GM23338 (cell line): ENCODE measurements around the gene SPIRE1. TPM values are rescaled to one million over a fixed set of nuclear protein-coding genes. Genes with fewer than 3 reads are reported as not detected.

Experiments
- ATAC-seq: fragments of 200-7000 bp; cut with Tn5 transposase; 3 replicates; pipeline ENCODE4 v1.9.1; 2020
- DNase-seq: peaks from one replicate; pipeline ENCODE4 v3.0.0-alpha.2; 2015; ENCODE audit warnings: low spot score
- H2AFZ ChIP-seq: fragments of 200-600 bp; sonication (generic); 2 replicates; pipeline ENCODE4 v1.8.0; 2016; ENCODE audit warnings: antibody characterized with exemption, mild to moderate bottlenecking, moderate library complexity
- H3F3A ChIP-seq: fragments of 200-600 bp; sonication (generic); replicated peaks from 2 replicates; pipeline ENCODE4 v1.8.0; 2017; ENCODE audit warnings: antibody characterized with exemption, mixed run types, low read depth
- H3K27ac ChIP-seq: fragments of 200-600 bp; sonication (generic); 2 replicates; pipeline ENCODE4 v1.6.1; 2016; ENCODE audit warnings: low read depth
- H3K27me3 ChIP-seq: fragments of 200-600 bp; sonication (generic); 2 replicates; pipeline ENCODE4 v1.8.0; 2016; ENCODE audit warnings: mild to moderate bottlenecking, mixed run types, moderate library complexity; ENCODE audit not compliant: insufficient read depth
- H3K36me3 ChIP-seq: fragments of 200-600 bp; sonication (generic); 2 replicates; pipeline ENCODE4 v1.8.0; 2016; ENCODE audit warnings: mild to moderate bottlenecking; ENCODE audit not compliant: insufficient read depth
- H3K4me1 ChIP-seq: fragments of 200-600 bp; sonication (generic); 2 replicates; pipeline ENCODE4 v1.8.0; 2016; ENCODE audit warnings: mild to moderate bottlenecking, moderate library complexity; ENCODE audit not compliant: insufficient read depth
- H3K4me2 ChIP-seq: fragments of 200-600 bp; sonication (generic); 2 replicates; pipeline ENCODE4 v1.7.1; 2017; ENCODE audit warnings: mixed run types
- H3K4me3 ChIP-seq: fragments of 200-600 bp; sonication (generic); 2 replicates; pipeline ENCODE4 v1.6.1; 2016; ENCODE audit warnings: mixed run types
- H3K79me2 ChIP-seq: fragments of 200-600 bp; sonication (generic); replicated peaks from 2 replicates; pipeline ENCODE4 v1.8.0; 2017; ENCODE audit warnings: mild to moderate bottlenecking; ENCODE audit not compliant: insufficient read depth
- H3K9me2 ChIP-seq: fragments of 200-600 bp; sonication (generic); 2 replicates; pipeline ENCODE4 v1.8.0; 2017; ENCODE audit not compliant: insufficient read depth
- H4K20me1 ChIP-seq: fragments of 200-600 bp; sonication (generic); replicated peaks from 2 replicates; pipeline ENCODE4 v1.8.0; 2017; ENCODE audit warnings: mild to moderate bottlenecking; ENCODE audit not compliant: insufficient read depth
- H3K27ac Mint-ChIP-seq: 2 replicates; pipeline ENCODE4 v1.8.0; 2020; ENCODE audit warnings: inconsistent platforms, mild to moderate bottlenecking, moderate library complexity, mixed read lengths
- H3K27me3 Mint-ChIP-seq: 3 replicates; pipeline ENCODE4 v1.8.0; 2022; ENCODE audit warnings: low read depth, mild to moderate bottlenecking, moderate library complexity, mixed read lengths, inconsistent platforms; ENCODE audit not compliant: insufficient read depth, poor library complexity
- H3K36me3 Mint-ChIP-seq: 3 replicates; pipeline ENCODE4 v1.8.0; 2021; ENCODE audit warnings: low read depth, mild to moderate bottlenecking, inconsistent platforms, moderate library complexity, mixed read lengths
- H3K4me1 Mint-ChIP-seq: 3 replicates; pipeline ENCODE4 v1.8.0; 2020; ENCODE audit warnings: mild to moderate bottlenecking, inconsistent platforms, mixed read lengths
- H3K4me3 Mint-ChIP-seq: 3 replicates; pipeline ENCODE4 v1.8.0; 2021; ENCODE audit warnings: moderate library complexity, mild to moderate bottlenecking, inconsistent platforms, mixed read lengths
- H3K9me3 Mint-ChIP-seq: 3 replicates; pipeline ENCODE4 v1.8.0; 2020; ENCODE audit warnings: moderate library complexity, mild to moderate bottlenecking, inconsistent platforms, mixed read lengths
- CREB1 ChIP-seq: fragments of 250-450 bp; sonication (Bioruptor Pico); IDR thresholded peaks from 2 replicates; pipeline ENCODE4 v1.5.0; 2020; ENCODE audit warnings: low read depth, mild to moderate bottlenecking, moderate library complexity
- EZH2 ChIP-seq: fragments of 200-600 bp; sonication (generic); IDR thresholded peaks from one replicate; pipeline ENCODE4 v1.8.0; 2017; ENCODE audit warnings: antibody characterized with exemption, mild to moderate bottlenecking, low read depth; ENCODE audit not compliant: unreplicated experiment
- EZH2phosphoT487 ChIP-seq: fragments of 200-600 bp; sonication (generic); IDR thresholded peaks from one replicate; pipeline ENCODE4 v1.8.1; 2018; ENCODE audit warnings: antibody characterized with exemption; ENCODE audit not compliant: unreplicated experiment
- JUNB ChIP-seq: IDR thresholded peaks from one replicate; pipeline ENCODE4 v1.6.1; 2016; ENCODE audit warnings: antibody characterized with exemption; ENCODE audit not compliant: unreplicated experiment
- NANOG ChIP-seq: IDR thresholded peaks from 2 replicates; pipeline ENCODE4 v1.6.1; 2016; ENCODE audit warnings: antibody characterized with exemption, borderline replicate concordance
- POLR2AphosphoS5 ChIP-seq: IDR thresholded peaks from 2 replicates; pipeline ENCODE4 v1.6.1; 2016; ENCODE audit warnings: antibody characterized with exemption, low read depth
- REST ChIP-seq: IDR thresholded peaks from one replicate; pipeline ENCODE4 v1.6.1; 2018; ENCODE audit warnings: antibody characterized with exemption; ENCODE audit not compliant: unreplicated experiment
- STAT1 ChIP-seq: IDR thresholded peaks from one replicate; pipeline ENCODE4 v1.6.1; 2016; ENCODE audit warnings: antibody characterized with exemption; ENCODE audit not compliant: unreplicated experiment
- ZNF114 ChIP-seq: fragments of 250-450 bp; sonication (Bioruptor Pico); IDR thresholded peaks from 2 replicates; pipeline ENCODE4 v1.5.0; 2020; ENCODE audit warnings: mild to moderate bottlenecking, moderate library complexity
- ZNF331 ChIP-seq: fragments of 250-450 bp; sonication (Bioruptor Pico); IDR thresholded peaks from 2 replicates; pipeline ENCODE4 v1.5.0; 2020; ENCODE audit warnings: low read depth, mild to moderate bottlenecking, moderate library complexity
- ZNF462 ChIP-seq: fragments of 250-450 bp; sonication (Bioruptor Pico); IDR thresholded peaks from 2 replicates; pipeline ENCODE4 v1.5.0; 2020; ENCODE audit warnings: mild to moderate bottlenecking, moderate library complexity
- polyA plus RNA-seq: library from polyadenylated mRNA; unstranded; fragments of >200 nt; fragmentation: Nextera tagmentation; extraction: Ambion mirVana; gene quantifications from 2 replicates; pipeline ENCODE4 v1.2.1, GENCODE V29; 2016
- total RNA-seq: library from RNA; depleted of rRNA; stranded (reverse); fragments of >200 nt; shearing (Covaris generic); gene quantifications from 2 replicates; pipeline ENCODE4 v1.2.3, GENCODE V29; 2014
- TF ChIP-seq, protein P1 (sequence below): IDR thresholded peaks from 2 replicates; pipeline ENCODE4 v1.6.1; 2016; ENCODE audit warnings: antibody characterized with exemption
- TF ChIP-seq, protein P2 (sequence below), 2 experiments: fragments of 200-600 bp in 1 of 2; sonication (generic) in 1 of 2; conservative IDR thresholded peaks; 2 replicates each; pipeline versions ENCODE4 v1.5.1 to v1.6.1; 2016 to 2017; ENCODE audit warnings: antibody characterized with exemption in 2 of 2, low read depth in 2 of 2, mild to moderate bottlenecking in 2 of 2, moderate library complexity in 1 of 2

Gene SPIRE1
- total and polyA plus RNA-seq, 2 experiments from 2014 or later, result 2.9 to 15.5 TPM

DNA sequence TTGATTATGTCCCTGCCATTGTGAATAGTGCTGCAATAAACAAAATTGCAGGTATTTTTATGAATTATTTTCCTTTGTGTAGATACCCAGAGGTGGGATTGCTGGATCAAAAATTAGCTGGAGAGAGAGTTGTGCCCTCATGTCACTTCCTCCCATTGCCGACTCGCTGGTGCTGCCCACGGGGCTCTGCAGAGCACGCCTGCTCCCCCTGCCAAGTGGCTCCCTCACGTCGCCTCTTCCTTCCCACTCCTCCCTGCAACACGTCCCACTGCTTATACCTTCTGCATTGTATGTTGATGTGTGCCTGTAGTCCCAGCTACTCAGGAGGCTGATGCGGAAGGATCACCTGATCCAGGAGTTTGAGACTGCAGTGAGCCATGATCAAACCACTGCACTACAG lies 222.0 kb downstream of the SPIRE1 start:
- H3K4me3 Mint-ChIP-seq, result no peak overlapping the region
- H3K9me2 ChIP-seq, result no peaks in the 10 kb centered on the region
- no peak for TF ChIP-seq CREB1 (CRISPR knock-in tag)
- TF ChIP-seq JUNB, result no peak
- no peak for TF ChIP-seq POLR2AphosphoS5
- no peak for TF ChIP-seq STAT1
- TF ChIP-seq, protein P1, sequence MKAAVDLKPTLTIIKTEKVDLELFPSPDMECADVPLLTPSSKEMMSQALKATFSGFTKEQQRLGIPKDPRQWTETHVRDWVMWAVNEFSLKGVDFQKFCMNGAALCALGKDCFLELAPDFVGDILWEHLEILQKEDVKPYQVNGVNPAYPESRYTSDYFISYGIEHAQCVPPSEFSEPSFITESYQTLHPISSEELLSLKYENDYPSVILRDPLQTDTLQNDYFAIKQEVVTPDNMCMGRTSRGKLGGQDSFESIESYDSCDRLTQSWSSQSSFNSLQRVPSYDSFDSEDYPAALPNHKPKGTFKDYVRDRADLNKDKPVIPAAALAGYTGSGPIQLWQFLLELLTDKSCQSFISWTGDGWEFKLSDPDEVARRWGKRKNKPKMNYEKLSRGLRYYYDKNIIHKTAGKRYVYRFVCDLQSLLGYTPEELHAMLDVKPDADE, result no peak
- no peak for TF ChIP-seq REST
- TF ChIP-seq NANOG, result no peak
- TF ChIP-seq EZH2, result no peak
- TF ChIP-seq ZNF462 (CRISPR knock-in tag), result no peak
- TF ChIP-seq ZNF331 (CRISPR knock-in tag), result no peak
- no peak for TF ChIP-seq ZNF114 (CRISPR knock-in tag)
- TF ChIP-seq, protein P2, sequence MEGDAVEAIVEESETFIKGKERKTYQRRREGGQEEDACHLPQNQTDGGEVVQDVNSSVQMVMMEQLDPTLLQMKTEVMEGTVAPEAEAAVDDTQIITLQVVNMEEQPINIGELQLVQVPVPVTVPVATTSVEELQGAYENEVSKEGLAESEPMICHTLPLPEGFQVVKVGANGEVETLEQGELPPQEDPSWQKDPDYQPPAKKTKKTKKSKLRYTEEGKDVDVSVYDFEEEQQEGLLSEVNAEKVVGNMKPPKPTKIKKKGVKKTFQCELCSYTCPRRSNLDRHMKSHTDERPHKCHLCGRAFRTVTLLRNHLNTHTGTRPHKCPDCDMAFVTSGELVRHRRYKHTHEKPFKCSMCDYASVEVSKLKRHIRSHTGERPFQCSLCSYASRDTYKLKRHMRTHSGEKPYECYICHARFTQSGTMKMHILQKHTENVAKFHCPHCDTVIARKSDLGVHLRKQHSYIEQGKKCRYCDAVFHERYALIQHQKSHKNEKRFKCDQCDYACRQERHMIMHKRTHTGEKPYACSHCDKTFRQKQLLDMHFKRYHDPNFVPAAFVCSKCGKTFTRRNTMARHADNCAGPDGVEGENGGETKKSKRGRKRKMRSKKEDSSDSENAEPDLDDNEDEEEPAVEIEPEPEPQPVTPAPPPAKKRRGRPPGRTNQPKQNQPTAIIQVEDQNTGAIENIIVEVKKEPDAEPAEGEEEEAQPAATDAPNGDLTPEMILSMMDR (conservative IDR thresholded peaks at IDR 0.05; ENCODE audit: low read depth in 2 of 2), result no peak
- no peak for TF ChIP-seq EZH2phosphoT487
- no peaks in the 10 kb centered on the region for H3F3A ChIP-seq
- no peak overlapping the region for H3K27ac Mint-ChIP-seq
- H3K4me3 ChIP-seq, result no peak overlapping the region
- ATAC-seq, result no peak
- H3K4me2 ChIP-seq, result no peak overlapping the region
- no peaks in the 10 kb centered on the region for H3K27me3 ChIP-seq
- H4K20me1 ChIP-seq, result no peaks in the 10 kb centered on the region
- no peak overlapping the region for H2AFZ ChIP-seq
- peaks cover 23% of the 10 kb centered on the region for H3K36me3 Mint-ChIP-seq
- no peak overlapping the region for H3K27ac ChIP-seq
- H3K27me3 Mint-ChIP-seq, result peaks cover 11% of the 10 kb centered on the region
- peaks cover 10% of the 10 kb centered on the region for H3K4me1 Mint-ChIP-seq
- H3K9me3 Mint-ChIP-seq, result no peaks in the 10 kb centered on the region; the same call in 2 of the 3 replicates
- H3K36me3 ChIP-seq, result peaks cover 8% of the 10 kb centered on the region; the same call in 1 of the 2 replicates
- H3K79me2 ChIP-seq, result no peaks in the 10 kb centered on the region
- DNase-seq, result no peak
- H3K4me1 ChIP-seq, result peaks cover 11% of the 10 kb centered on the region
